Hepatocyte (in vitro differentiated cells): ENCODE results near the gene CCM2L. TPM values are rescaled to one million over a fixed set of nuclear protein-coding genes. Genes with fewer than 3 reads are reported as not detected.

Experiments used
- DNase-seq: peaks from one replicate; pipeline ENCODE4 v3.0.0-alpha.2; 2016; ENCODE audit warnings: low spot score
- H2AFZ ChIP-seq: fragments of 200-600 bp; sonication (generic); 2 replicates; pipeline ENCODE4 v1.6.0; 2016; ENCODE audit warnings: antibody characterized with exemption, mild to moderate bottlenecking
- H3K27ac ChIP-seq: fragments of 200-600 bp; sonication (generic); 2 replicates; pipeline ENCODE4 v1.5.1; 2016; ENCODE audit warnings: mild to moderate bottlenecking
- H3K27me3 ChIP-seq: fragments of 200-600 bp; sonication (generic); 2 replicates; pipeline ENCODE4 v1.6.1; 2016
- H3K36me3 ChIP-seq: fragments of 200-600 bp; sonication (generic); replicated peaks from 2 replicates; pipeline ENCODE4 v1.5.1; 2016; ENCODE audit warnings: low read depth; ENCODE audit not compliant: insufficient read depth
- H3K4me1 ChIP-seq: fragments of 200-600 bp; sonication (generic); 2 replicates; pipeline ENCODE4 v1.5.1; 2016; ENCODE audit warnings: mild to moderate bottlenecking, moderate library complexity; ENCODE audit not compliant: insufficient read depth
- H3K4me2 ChIP-seq: fragments of 200-600 bp; sonication (generic); 2 replicates; pipeline ENCODE4 v1.6.0; 2016
- H3K4me3 ChIP-seq: fragments of 200-600 bp; sonication (generic); 2 replicates; pipeline ENCODE4 v1.5.1; 2016; ENCODE audit warnings: mild to moderate bottlenecking
- H3K79me2 ChIP-seq: fragments of 200-600 bp; sonication (generic); 2 replicates; pipeline ENCODE4 v1.6.0; 2017; ENCODE audit warnings: mild to moderate bottlenecking
- H3K9me2 ChIP-seq: fragments of 200-600 bp; sonication (generic); replicated peaks from 2 replicates; pipeline ENCODE4 v1.6.0; 2017; ENCODE audit warnings: mild to moderate bottlenecking; ENCODE audit not compliant: insufficient read depth
- H3K9me3 ChIP-seq: fragments of 200-600 bp; sonication (generic); 2 replicates; pipeline ENCODE4 v1.5.1; 2016; ENCODE audit warnings: low read depth, mild to moderate bottlenecking
- H4K20me1 ChIP-seq: fragments of 200-600 bp; sonication (generic); 2 replicates; pipeline ENCODE4 v1.6.0; 2016; ENCODE audit warnings: mild to moderate bottlenecking; ENCODE audit not compliant: insufficient read depth, poor library complexity, severe bottlenecking
- EZH2 ChIP-seq: fragments of 200-600 bp; sonication (generic); IDR thresholded peaks from 2 replicates; pipeline ENCODE4 v1.6.1; 2016; ENCODE audit warnings: antibody characterized with exemption, mild to moderate bottlenecking, borderline replicate concordance
- EZH2phosphoT487 ChIP-seq: fragments of 200-600 bp; sonication (generic); IDR thresholded peaks from one replicate; pipeline ENCODE4 v1.6.1; 2018; ENCODE audit warnings: antibody characterized with exemption, mild to moderate bottlenecking, low read depth, moderate library complexity; ENCODE audit not compliant: unreplicated experiment, severe bottlenecking
- WGBS: methylation state at CpG from one replicate; pipeline ENCODE4 v1.1.6; 2016; ENCODE audit warnings: low lambda C conversion rate; ENCODE audit errors: missing lambda C conversion rate; 5-methylcytosine and 5-hydroxymethylcytosine counted together
- polyA plus RNA-seq: library from polyadenylated mRNA; unstranded; fragments of >200 nt; fragmentation: Nextera tagmentation; extraction: Ambion mirVana; gene quantifications from 2 replicates; pipeline ENCODE4 v1.2.1, GENCODE V29; 2016
- total RNA-seq: library from RNA; depleted of rRNA; stranded (reverse); fragments of >200 nt; gene quantifications from 2 replicates; pipeline ENCODE4 v1.2.3, GENCODE V29; 2014
- TF ChIP-seq, protein P1 (sequence below): fragments of 200-600 bp; sonication (generic); IDR thresholded peaks from 2 replicates; pipeline ENCODE4 v1.5.1; 2016; ENCODE audit warnings: antibody characterized with exemption, mild to moderate bottlenecking; ENCODE audit not compliant: poor library complexity

Gene CCM2L
- total and polyA plus RNA-seq, 2 experiments from 2014 or later = 0.77 to 1.0 TPM

DNA sequence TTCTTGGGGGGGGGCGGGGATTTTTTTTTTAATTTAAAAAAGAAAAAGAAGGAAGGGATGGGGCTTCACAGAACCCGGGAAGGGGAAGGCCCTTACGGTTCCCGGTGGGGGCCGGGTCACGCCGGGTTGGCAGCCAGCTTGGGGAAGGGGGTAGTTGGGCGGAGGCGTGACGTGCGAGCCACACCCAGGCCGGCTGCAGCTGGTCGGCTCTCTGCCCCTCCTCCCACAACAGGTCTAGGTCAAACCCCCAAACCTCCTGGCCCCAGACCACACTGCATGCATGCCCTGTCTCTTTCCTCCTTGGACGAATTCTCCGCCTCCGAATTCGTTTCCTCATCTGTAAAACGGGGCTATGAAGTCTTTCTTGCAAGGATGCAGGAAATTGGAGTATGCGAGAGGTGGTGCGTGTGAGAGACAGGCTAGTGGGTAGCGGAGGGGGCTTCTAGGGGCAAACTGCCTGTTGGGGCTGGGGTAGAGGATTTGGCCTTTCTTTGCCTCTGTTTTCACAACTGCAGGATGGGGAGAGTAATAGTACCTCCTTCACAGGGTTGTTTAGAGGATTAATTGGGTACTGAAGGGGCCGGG, 42.6 kb downstream of the CCM2L start:
- no peaks in the 10 kb centered on the region for H3K79me2 ChIP-seq
- peaks cover 83% of the 10 kb centered on the region for H3K27me3 ChIP-seq
- no peak overlapping the region for H3K4me3 ChIP-seq
- 30% methylated on average over 16 of the region's 22 CpGs for WGBS
- peak overlapping the region; percentile 88 for H3K4me2 ChIP-seq
- no peaks in the 10 kb centered on the region for H3K9me3 ChIP-seq
- H3K4me1 ChIP-seq = peaks cover 4% of the 10 kb centered on the region
- DNase-seq = no peak
- no peak overlapping the region for H3K27ac ChIP-seq
- no peaks in the 10 kb centered on the region for H3K36me3 ChIP-seq
- no peaks in the 10 kb centered on the region for H3K9me2 ChIP-seq
- peak overlapping the region; percentile 75 for H2AFZ ChIP-seq
- peak; percentile 16 for TF ChIP-seq EZH2
- TF ChIP-seq, protein P1, sequence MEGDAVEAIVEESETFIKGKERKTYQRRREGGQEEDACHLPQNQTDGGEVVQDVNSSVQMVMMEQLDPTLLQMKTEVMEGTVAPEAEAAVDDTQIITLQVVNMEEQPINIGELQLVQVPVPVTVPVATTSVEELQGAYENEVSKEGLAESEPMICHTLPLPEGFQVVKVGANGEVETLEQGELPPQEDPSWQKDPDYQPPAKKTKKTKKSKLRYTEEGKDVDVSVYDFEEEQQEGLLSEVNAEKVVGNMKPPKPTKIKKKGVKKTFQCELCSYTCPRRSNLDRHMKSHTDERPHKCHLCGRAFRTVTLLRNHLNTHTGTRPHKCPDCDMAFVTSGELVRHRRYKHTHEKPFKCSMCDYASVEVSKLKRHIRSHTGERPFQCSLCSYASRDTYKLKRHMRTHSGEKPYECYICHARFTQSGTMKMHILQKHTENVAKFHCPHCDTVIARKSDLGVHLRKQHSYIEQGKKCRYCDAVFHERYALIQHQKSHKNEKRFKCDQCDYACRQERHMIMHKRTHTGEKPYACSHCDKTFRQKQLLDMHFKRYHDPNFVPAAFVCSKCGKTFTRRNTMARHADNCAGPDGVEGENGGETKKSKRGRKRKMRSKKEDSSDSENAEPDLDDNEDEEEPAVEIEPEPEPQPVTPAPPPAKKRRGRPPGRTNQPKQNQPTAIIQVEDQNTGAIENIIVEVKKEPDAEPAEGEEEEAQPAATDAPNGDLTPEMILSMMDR = no peak
- H4K20me1 ChIP-seq = no peaks in the 10 kb centered on the region

DNA sequence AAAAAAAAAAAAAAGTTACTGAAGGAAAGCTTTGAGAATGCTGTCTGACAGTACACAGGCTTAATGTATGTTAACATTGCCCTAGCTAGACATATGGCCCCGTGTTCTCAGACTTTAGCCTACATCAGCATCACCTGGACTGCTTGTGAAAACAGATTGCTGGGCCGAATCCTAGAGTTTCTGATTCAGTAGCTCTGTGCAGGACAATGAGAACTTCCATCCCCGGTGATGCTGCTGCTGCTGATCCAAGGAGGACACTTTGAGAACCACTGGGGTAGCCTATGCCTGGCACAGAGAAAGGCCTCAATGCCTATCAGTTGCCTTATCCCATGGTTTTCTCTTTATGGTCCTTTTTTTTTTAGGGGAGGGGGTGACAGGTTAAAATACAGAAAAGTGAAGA, 43.4 kb downstream of the CCM2L start:
- H3K9me3 ChIP-seq = no peaks in the 10 kb centered on the region
- no peak overlapping the region for H3K4me2 ChIP-seq
- H4K20me1 ChIP-seq = no peaks in the 10 kb centered on the region
- no peaks in the 10 kb centered on the region for H3K9me2 ChIP-seq
- no peaks in the 10 kb centered on the region for H3K36me3 ChIP-seq
- H3K27me3 ChIP-seq = peaks cover 83% of the 10 kb centered on the region
- no peaks in the 10 kb centered on the region for H3K79me2 ChIP-seq
- TF ChIP-seq, protein P1 = no peak
- no peak for TF ChIP-seq EZH2phosphoT487
- TF ChIP-seq EZH2 = no peak
- peaks cover 4% of the 10 kb centered on the region for H3K4me1 ChIP-seq
- H3K27ac ChIP-seq = no peak overlapping the region
- no peak for DNase-seq
- 78% methylated on average over 3 of the region's 3 CpGs for WGBS
- no peak overlapping the region for H3K4me3 ChIP-seq
- no peak overlapping the region for H2AFZ ChIP-seq

GRCh38 chr20:32056708-32057483, 46.7 kb downstream of the CCM2L start:
- Histone ChIP-seq H3K27ac (no peak overlapping the region), H3K4me2 (no peak overlapping the region), H3K9me2 (no peaks in the 10 kb centered on the region), H3K27me3 (peaks cover 74% of the 10 kb centered on the region), H3K79me2 (no peaks in the 10 kb centered on the region), H3K4me3 (no peak overlapping the region), H4K20me1 (no peaks in the 10 kb centered on the region), H2AFZ (no peak overlapping the region), H3K36me3 (no peaks in the 10 kb centered on the region), H3K4me1 (peaks cover 7% of the 10 kb centered on the region), H3K9me3 (no peaks in the 10 kb centered on the region)
- no peak for DNase-seq
- TF ChIP-seq, protein P1 = no peak
- TF ChIP-seq EZH2 = no peak
- TF ChIP-seq EZH2phosphoT487 = no peak
- WGBS = 82% methylated on average over 10 of the region's 10 CpGs
